GM12892 (cell line): ENCODE measurements around the gene KLF6.

Source experiments
- POLR2A ChIP-seq: IDR thresholded peaks from 2 replicates; pipeline ENCODE4 v1.6.1; 2011; ENCODE audit warnings: low read depth, low read length, control low read depth
- POLR2AphosphoS5 ChIP-seq: IDR thresholded peaks from 2 replicates; pipeline ENCODE4 v1.6.1; 2011; ENCODE audit warnings: low read depth, low read length, control low read depth

DNA sequence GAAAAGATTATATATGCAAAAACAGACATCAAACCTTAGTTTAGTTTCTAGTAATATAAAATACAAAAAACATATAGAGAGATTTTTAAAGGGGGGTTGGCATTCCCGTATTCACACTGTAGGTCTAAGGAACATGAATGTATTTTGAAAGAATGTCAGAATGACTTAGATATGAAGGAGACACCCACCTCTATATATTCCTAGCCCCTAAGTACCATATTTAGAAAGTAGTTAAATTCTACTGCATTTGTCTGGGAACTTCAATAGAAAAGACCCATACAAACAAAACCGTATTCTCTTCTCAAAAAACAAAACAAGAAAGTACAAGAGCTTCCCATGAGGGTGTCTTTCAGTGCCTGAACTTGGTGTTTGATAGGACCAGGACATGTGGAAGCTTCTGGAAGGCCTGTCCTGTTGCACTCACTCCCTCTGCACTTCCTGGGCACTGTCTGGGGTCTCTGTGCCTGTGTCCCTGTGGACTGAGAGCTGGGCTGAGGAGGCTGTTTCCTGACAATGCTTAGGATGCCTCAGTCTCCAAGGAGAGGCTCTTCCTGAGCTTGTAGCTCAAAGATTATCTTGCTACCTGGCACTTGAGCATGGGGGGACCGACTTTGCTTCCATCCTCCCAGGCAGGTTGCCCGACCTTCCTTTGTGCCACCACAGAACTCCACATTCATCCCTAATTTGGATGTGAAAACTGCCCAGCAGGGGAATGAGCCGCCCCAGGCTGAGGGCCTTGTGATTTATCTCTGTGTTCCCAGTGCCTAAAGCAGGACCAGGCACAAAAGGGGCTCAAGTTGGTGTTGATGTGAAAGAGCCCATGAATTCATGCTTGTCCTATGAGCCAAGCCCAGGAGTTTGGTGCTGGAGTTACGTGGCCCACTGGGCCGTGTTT is 44.4 kb upstream of the KLF6 start:
- TF ChIP-seq POLR2AphosphoS5: no peak
- TF ChIP-seq POLR2A: no peak
